Nephron progenitor cell (in vitro differentiated cells): ENCODE data around the gene FSD1.

Source experiments
- DNase-seq: peaks from one replicate; pipeline ENCODE4 v3.0.0; 2021
- H3K27ac Mint-ChIP-seq: 2 replicates; pipeline ENCODE4 v1.8.0; 2021; ENCODE audit warnings: mild to moderate bottlenecking, moderate library complexity, mixed read lengths
- H3K27me3 Mint-ChIP-seq: 2 replicates; pipeline ENCODE4 v1.8.0; 2021; ENCODE audit warnings: mild to moderate bottlenecking, low read depth, mixed read lengths; ENCODE audit not compliant: poor library complexity
- H3K36me3 Mint-ChIP-seq: 2 replicates; pipeline ENCODE4 v1.8.0; 2021; ENCODE audit warnings: low read depth, mixed read lengths
- H3K4me1 Mint-ChIP-seq: 2 replicates; pipeline ENCODE4 v1.8.0; 2021; ENCODE audit warnings: mixed read lengths
- H3K4me3 Mint-ChIP-seq: 2 replicates; pipeline ENCODE4 v1.8.0; 2021; ENCODE audit warnings: mild to moderate bottlenecking, moderate library complexity, mixed read lengths
- H3K9me3 Mint-ChIP-seq: 2 replicates; pipeline ENCODE4 v1.8.0; 2021; ENCODE audit warnings: mild to moderate bottlenecking, moderate library complexity, mixed read lengths
- CTCF ChIP-seq: fragments of 200-600 bp; sonication (generic); IDR thresholded peaks from 2 replicates; pipeline ENCODE4 v1.5.0; 2021; ENCODE audit warnings: antibody characterized with exemption

Gene FSD1

GRCh38 chr19:4365791-4366665, 61.6 kb downstream of the FSD1 start:
- Mint-ChIP-seq H3K4me1 (peaks cover 38% of the 10 kb centered on the region), H3K9me3 (no peaks in the 10 kb centered on the region), H3K36me3 (no peaks in the 10 kb centered on the region), H3K27ac (peak overlapping the region; percentile 74), H3K27me3 (no peaks in the 10 kb centered on the region), H3K4me3 (no peak overlapping the region)
- TF ChIP-seq CTCF: no peak
- no peak for DNase-seq

- peak overlapping the region; percentile 90 for H3K27ac Mint-ChIP-seq
- no peak overlapping the region for H3K4me3 Mint-ChIP-seq
- H3K9me3 Mint-ChIP-seq: no peaks in the 10 kb centered on the region
- no peak for TF ChIP-seq CTCF
- no peak for DNase-seq
- peaks cover 46% of the 10 kb centered on the region for H3K4me1 Mint-ChIP-seq
- no peaks in the 10 kb centered on the region for H3K27me3 Mint-ChIP-seq
- H3K36me3 Mint-ChIP-seq: no peaks in the 10 kb centered on the region
These were observed 62.4 kb downstream of the FSD1 start for GRCh38 chr19:4366666-4367335.

- no peaks in the 10 kb centered on the region for H3K9me3 Mint-ChIP-seq
- peak overlapping the region; percentile 90 for H3K27ac Mint-ChIP-seq
- peaks cover 46% of the 10 kb centered on the region for H3K4me1 Mint-ChIP-seq
- DNase-seq: no peak
- H3K4me3 Mint-ChIP-seq: no peak overlapping the region
- TF ChIP-seq CTCF: no peak
- H3K27me3 Mint-ChIP-seq: no peaks in the 10 kb centered on the region
- no peaks in the 10 kb centered on the region for H3K36me3 Mint-ChIP-seq
These were observed 62.9 kb downstream of the FSD1 start for GRCh38 chr19:4367336-4367723.

- H3K9me3 Mint-ChIP-seq: no peaks in the 10 kb centered on the region
- TF ChIP-seq CTCF: no peak
These were observed 63.4 kb downstream of the FSD1 start for GRCh38 chr19:4367781-4368127.

GRCh38 chr19:4368128-4368820, 63.9 kb downstream of the FSD1 start:
- peaks cover 50% of the 10 kb centered on the region for H3K4me1 Mint-ChIP-seq
- no peaks in the 10 kb centered on the region for H3K27me3 Mint-ChIP-seq
- H3K9me3 Mint-ChIP-seq: no peaks in the 10 kb centered on the region
- no peaks in the 10 kb centered on the region for H3K36me3 Mint-ChIP-seq
- H3K4me3 Mint-ChIP-seq: no peak overlapping the region
- no peak for TF ChIP-seq CTCF
- DNase-seq: no peak
- peak overlapping the region; percentile 96 for H3K27ac Mint-ChIP-seq

More at GRCh38 chr19:4367781-4368127, 63.4 kb downstream of the FSD1 start:
- Mint-ChIP-seq H3K27me3 (no peaks in the 10 kb centered on the region), H3K4me1 (peaks cover 50% of the 10 kb centered on the region), H3K36me3 (no peaks in the 10 kb centered on the region), H3K27ac (peak overlapping the region; percentile 86), H3K4me3 (no peak overlapping the region)
- DNase-seq: no peak
